NK-92 treated with Interleukin-12 subunit alpha and Interleukin-12 subunit beta, amount 100 ng/mL, for 24 hours (cell line): ENCODE results near the gene FOXA1.

Source experiments
- DNase-seq: peaks from one replicate; lab custom pipeline; 2025; lab: John Stamatoyannopoulos, UW

The FOXA1 gene

DNA sequence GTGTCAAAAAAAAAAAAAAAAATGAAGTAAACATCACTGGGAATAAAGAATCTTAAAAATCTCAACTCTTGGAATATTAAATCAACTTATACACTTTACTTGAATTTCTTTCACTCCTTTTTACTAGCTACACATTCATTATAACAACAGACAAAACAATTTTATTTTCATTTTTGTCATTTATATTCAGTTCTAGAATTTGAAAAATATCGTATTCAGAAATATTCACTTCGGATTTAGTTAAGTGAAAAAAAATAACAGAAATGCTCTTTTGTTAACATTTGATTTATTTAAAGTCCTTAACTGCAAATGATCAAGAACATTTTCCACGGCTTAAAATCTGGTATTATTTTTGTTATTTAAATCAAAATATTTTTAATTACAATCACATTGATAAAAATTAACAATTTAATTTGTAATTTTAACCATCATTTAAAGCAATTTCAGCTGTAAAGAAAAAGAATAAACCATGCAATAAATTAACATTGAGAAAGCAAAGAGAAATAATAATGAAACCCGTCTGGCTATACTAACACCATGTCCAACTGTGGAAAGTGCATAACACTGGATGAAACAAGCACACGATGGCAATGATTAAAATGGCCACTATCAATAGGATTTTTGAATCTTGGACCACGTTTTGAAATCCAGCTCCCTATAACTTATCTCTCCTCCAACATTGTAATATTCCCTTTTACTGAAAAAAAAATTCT lies 5.2 kb downstream of the FOXA1 start:
- no peak for DNase-seq

DNA sequence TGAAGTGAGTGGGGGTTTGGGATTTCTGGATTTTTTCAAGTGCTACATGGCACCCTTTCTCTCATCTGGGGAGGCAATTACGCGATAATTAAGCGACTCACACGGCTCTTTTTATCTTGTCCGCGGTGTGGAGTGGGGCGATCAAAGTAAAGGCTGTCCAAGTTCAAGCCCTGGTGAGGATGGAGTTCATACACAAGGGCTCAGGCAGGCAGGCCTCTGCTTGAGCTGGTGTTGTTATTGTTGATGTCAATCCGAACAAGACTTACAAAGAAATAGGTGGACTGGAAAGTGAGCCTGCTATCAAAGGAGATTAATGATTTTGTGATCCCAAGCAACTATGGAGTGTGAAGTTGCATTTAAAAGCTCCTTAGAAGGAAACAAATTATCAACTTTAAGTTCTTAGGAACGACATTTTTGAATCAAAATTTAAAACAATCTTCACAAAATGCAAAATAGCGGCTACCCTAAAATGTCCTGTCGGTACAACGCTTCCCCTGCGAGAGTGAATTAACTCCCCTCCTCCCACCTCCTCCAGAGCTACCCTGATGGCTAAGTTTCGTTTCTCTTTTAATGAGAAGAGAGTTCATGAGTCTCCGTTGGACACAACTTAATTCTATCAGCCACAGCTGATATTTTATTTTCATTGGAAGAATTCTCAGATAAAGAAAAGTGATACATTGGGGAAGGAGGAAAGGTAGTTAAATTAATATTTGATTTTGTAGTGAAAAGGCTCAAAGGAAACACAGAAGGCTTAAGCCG lies 5.9 kb downstream of the FOXA1 start:
- no peak for DNase-seq

DNA sequence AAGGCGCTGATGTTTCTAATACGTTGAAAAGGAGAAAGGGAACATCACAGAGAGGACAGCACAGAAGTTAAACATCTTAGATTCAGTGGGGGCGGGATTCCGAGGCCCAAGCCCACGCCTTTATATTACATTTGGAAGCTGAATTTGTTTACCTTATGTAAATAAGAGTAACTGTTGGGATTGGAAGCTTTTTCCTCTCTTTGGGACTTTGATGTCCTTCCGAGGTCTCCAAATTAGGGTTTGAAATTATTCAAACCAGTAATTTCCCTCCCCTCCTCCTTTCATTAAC lies 6.4 kb downstream of the FOXA1 start:
- DNase-seq = no peak

GRCh38 chr14:37587881-37588666 lies 7.0 kb downstream of the FOXA1 start:
- no peak for DNase-seq

DNA sequence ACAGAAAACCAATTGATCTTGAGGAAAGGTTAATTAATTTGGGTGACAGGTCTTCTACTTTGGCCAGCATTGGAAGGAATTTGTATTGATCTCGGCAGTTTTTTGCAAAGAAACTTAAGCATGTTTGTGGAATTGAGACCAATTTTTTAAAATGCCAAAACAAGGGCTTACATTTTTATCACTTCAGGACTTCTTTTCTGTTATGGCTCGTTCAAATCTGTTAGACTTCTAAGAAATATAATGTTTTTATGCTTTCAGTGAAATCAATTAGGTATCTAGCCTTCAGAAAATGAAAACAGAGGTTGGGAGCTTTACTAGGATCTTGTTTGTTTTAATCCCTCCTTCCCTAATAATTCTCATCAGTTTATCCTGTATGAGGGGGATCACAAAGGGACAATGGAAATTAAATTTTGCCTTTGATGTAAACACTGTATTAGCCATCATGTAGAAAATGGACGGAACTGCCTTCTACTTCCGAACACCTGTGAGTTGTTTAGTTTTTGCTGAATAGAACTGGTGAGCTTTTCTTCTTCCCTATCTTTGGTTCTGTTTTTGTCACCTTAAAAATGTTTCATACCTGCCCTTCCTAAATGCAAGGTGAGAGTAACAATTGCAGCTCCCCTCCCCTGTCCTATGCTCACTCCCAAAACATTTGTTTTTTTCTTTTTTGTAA lies 7.8 kb downstream of the FOXA1 start:
- no peak for DNase-seq

DNA sequence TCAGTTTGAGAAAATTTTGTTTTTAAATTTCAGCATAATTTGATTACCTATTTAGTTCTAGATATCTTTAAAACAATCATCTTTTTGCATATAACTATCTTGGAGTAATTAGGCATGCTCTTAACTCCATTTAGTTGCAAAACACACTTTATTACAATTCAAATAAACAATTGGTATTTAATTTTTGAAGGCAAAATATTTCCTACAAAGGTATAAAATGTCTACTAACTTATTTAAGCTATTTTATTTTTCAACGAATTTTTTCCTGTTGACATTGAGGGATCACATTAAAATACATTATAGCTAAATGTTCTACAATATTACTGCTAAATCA lies 8.3 kb downstream of the FOXA1 start:
- DNase-seq = no peak

DNA sequence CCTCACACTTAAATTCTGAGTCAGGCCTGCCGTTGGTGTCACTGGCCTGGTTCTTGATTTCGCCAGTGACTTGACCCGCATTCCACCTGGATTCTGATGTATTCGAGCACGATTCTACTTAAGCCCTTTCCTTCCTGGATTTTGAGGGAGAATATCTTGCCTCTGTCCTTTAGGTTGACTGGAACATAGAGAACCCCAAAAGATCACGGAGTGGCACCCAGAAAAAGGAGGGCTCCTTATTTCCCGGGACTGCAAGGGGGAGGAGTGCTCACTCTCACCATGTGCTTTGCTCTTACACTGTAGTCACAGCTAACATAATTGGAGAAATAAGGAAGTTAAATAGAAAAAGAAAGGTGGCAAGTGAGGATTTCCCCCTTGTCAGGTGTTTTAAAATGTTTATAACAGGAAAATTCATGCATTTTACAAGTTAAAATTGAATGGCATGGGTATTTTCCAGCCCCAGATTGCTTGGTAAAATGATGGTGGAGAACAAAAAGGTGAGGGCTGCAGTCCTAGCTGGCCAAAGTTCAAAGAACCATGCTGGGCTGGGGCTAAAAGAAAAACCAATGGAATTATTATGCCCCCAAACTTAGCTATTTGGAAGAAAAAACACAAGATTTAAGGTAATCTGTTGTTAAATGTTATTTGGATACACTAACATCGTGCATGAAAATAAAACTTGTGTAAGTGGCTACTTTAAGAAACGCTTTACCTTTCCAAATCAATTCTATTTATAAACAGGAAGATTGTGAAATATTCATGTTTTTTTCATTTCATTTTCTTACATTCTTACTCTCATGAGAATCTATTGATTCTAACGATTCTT lies 8.9 kb downstream of the FOXA1 start:
- DNase-seq = no peak

GRCh38 chr14:37585101-37585511 lies 9.9 kb downstream of the FOXA1 start:
- no peak for DNase-seq

DNA sequence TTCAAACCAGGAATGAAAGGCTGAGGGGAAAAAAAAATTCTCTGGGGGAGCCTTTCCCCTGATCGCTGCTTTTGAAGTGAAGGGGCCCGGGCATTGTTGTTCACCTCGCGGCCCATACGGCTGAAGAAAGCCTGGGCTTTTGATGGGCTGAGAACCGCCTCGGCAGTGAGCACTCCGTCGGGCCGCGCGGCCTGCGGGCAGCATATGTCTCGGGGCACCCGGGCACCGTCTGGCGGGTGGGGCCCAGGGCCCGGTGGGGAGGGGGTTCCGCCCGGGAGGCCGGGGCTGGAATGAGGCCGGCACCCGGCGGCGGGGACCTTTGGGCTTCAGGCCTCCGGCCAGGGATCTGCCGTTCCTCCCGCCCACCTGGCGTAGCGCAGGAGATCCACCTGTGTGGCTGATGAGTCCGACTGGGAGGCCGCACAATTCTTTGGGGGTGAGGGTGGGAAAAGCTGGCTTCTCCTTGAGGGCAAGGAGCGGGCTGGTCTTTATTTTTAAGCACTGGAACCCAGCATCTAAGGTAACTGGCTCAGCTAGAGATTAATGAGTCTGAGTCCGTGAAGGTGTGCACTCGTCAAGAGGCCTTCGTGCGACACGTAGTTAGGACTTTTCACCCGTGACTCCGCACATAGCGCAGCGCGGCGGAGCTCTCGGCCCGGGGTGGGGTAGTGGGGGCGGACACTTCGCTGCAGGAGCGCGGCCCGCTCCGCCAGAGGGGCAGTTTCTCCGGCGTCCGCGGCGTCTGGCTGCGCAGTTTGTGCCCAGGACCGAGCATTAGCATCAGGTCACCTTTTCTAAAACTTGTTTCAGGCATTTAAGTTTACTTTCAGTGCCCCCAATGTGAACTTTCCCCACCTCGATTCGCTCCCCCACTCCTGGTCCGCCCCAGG lies 10.6 kb downstream of the FOXA1 start:
- DNase-seq = no peak

GRCh38 chr14:37583358-37584210 lies 11.5 kb downstream of the FOXA1 start:
- DNase-seq = no peak

DNA sequence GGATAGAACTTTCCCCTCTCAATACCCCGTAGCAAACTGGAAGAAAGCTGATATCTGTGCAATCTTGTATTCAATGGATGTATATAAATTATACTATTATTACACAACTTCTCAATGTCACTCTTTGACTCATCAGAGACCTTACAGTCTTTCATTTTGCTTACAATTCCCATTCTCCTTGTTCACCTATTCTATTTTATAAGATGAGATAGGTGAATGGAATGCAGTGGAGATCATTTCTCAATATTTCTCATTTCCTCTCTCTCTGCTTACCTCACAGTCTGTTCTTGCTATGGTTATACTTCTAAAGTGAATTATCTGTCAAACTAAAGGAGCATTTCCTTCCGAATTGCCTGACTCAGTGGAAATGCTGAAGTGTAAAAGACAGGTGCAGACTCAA lies 14.9 kb downstream of the FOXA1 start:
- no peak for DNase-seq

- DNase-seq = no peak
These were observed 15.8 kb downstream of the FOXA1 start for GRCh38 chr14:37579274-37579673.

- DNase-seq = no peak
These were observed 21.7 kb downstream of the FOXA1 start for GRCh38 chr14:37573356-37573755.

GRCh38 chr14:37571391-37571790 lies 23.7 kb downstream of the FOXA1 start:
- DNase-seq = no peak

DNA sequence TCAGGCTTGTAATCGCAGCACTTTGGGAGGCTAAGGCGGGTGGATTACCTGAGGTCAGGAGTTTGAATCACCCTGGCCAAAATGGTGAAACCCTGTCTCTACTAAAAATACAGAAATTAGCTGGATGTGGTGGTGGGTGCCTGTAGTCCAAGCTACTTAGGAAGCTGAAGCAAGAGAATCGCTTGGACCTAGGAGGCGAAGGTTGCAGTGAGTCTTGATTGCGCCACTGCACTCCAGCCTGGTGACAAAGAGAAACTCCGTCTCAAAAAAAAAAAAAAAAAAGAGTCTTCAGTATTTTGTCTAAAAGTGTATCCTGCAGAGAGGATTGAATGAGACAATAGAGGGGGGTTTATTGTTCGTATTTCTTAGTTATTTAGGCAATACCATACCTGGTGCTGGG lies 25.3 kb downstream of the FOXA1 start:
- no peak for DNase-seq

DNA sequence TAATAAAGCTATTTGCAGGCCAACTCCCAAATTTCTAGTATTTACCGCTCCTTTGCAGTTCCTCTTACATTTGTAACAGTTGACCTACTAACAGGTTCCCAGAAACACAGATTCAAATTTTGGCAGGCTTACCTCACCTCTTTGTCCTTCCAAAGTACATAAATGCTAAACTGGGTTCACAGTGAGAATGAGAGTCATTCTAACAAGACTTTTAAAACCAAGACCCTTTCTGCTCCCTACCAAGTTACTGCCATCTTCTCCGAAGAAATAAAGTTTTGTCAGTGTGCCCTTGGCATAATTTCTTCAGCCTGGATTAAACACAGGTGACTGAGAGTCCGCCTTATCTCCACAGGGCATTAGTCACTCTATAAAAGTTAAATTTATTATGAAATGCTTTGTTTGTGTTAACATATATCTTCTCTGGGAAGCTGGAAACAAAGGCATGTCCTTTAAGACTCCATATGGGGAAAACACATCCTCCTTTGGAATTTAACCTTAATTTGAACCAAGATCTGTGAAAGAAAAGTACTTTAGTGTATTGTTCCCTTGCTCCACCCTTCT lies 28.2 kb downstream of the FOXA1 start:
- DNase-seq = no peak

GRCh38 chr14:37565550-37565949 lies 29.5 kb downstream of the FOXA1 start:
- DNase-seq = no peak

DNA sequence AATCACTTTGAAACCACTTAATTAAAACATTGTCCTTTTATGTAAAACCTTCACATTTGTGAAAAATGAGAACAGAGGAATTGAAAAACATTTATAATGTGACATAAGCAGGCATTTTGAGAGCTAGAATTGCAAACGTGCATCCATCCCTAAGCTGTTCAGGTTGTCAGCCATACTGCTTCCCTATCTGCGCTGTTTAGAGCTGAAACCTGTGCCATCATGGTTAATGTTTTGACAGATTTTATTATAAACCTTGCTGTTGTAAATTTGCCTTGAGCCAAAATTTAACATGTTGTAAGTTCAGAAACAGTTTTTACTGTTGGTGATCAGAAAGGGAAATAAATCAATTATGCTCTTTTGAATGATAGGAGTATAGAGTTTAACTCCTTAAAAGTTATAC lies 31.9 kb downstream of the FOXA1 start:
- DNase-seq = no peak

DNA sequence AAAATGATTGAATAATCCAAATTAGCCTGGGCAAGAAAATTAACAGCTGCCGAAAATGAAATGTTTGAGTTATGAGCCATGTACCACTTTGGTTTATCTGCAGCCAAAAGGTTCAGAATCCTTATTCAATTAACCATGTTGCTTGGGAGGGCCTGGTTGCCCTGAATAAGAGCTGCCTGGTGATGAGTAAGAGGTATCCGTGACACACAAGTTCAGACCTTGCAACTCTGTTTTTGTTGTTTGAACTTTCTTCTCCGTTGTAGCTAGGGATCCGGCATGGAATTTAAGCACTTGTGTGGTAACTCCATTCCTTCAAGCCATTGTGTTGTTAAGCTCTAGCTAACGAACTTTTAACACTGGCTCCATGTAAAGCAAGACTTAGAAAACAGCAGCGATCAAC lies 35.7 kb downstream of the FOXA1 start:
- no peak for DNase-seq

DNA sequence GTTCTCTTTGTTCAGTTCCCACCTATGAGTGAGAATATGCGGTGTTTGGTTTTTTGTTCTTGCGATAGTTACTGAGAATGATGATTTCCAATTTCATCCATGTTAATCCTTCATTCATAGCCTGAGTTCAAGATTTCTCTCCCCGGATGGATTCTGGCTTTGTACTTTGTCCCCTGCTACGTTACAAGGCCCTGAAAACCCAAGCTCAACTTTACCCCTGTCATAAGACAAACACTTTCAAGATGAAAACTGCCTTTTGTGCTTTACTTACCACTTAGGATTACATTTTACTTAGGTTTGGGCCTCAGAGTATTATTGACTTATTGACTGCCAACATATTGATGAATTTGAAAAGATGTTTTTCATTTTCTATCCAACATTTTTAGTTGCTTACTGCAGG lies 36.3 kb downstream of the FOXA1 start:
- no peak for DNase-seq
